ENCODE data around the gene PNPO.

Gene PNPO

GRCh38 chr17:47941246-47942095 is at the start of gene PNPO:
Gene PNPO, plus strand, starts transcription at chr17:47941571. Its CDS starts 105 bp downstream, at chr17:47941676.
- DNase-seq = peak; percentile 94

GRCh38 chr17:47894498-47895346 is 46.6 kb upstream of the PNPO start:
- no peak for DNase-seq

- no peak for DNase-seq
These were observed 46.0 kb upstream of the PNPO start for GRCh38 chr17:47895347-47895855.

DNA sequence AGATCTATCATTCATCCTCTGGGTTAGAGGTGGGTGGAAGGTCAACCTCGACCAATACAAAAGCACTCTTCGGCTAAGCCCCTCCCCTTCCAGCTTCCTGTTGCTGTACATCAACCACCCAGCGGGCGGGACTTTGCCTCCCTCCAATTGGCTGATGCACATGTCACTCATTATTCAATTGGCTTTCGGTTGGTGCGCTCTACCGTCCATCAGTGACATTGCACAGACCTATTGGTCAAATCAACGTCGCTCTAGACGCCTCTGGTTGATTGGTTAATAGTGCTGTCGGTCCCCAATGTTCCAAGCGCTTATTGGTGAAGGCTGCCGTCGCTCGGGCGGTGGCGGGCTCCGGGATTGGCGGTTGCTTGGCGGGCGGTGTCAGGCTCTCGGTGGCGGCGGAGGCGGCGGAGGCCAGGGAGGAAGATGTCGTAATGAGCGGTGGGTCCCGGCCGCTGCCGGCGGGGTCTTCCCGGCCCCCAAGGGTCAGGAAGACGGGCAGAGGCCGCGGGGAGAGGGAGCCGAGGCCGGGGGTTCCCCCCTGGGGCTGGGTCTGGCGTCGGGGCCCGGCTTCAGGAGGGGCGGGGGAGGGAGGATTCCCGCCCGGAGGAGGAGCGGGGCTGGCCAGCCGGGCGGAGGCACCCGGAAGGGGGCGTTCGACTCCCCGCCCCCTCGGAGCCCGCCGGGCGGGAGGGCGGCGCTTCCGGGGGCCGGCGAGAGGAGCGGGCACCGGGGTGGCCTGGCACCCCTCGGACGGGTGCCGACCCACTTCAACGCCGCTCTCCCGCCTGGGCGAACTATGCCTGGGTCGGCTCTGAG is 45.3 kb upstream of the PNPO start, which contains the start of gene SP2:
Gene SP2 (plus strand): TSS at position 381 of the 816 bp plus-strand sequence. CDS start 51 bp downstream, at position 432.
- peak; percentile 100 for DNase-seq

DNA sequence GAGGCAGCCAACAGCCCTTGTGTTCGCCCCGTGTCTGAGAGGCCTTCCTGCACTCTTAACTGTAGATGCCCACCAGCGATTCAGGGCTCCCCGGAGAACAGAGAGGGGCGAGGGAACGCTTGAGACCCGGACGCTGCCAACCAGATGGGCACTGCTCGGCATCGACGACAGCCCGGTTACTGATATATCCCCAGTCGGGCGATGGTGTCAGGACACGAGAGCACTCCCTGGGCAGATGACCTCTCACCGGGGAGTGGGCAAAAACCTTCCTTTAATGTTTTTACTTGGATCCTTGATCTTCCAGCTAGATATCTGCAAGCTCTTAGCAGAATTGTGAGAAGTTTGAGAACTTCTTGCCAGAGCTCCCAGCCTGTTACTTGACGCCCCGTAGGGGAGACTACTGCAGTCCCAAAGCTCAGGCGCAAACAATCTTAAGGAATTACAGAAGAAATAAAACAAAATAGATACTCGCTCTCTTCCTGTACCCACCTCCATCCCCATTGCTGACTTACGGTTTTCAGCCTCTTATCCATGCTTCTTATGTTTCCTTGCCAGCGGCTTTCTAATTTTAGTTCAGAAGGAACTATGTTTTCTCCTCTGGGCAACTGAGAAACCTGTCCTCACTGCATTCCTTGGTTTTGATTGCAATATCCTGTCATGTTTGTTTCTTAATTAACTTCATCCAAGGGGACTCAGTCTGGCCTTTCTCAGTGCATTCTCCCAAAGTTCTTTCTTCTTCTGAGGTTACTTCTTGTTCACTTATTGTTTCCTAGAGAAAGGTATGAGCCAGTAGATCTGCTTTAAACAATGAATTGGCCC is 44.5 kb upstream of the PNPO start:
- no peak for DNase-seq

- DNase-seq = no peak
These were observed 43.8 kb upstream of the PNPO start for GRCh38 chr17:47897561-47897960.

DNA sequence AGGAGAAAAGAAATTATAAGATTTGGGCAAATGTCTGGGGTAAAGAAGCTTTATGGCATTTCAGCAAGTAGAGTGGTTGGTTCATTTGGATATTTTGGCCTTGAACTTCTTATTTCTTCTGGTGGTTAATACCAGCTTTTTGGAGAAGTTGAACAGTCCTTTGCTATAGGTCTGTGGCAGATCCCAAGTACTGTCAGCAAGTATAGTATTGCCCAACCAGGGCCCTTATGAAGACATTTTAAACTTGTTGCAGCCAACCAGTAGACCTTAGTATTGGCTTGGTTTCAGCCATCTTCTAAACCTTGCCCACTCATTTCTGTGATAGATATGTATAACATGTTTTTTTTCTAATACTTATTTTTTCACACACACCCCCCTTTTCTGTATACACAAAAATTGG is 43.1 kb upstream of the PNPO start:
- DNase-seq = no peak

- DNase-seq = no peak
These were observed 41.7 kb upstream of the PNPO start for GRCh38 chr17:47899643-47900042.

DNA sequence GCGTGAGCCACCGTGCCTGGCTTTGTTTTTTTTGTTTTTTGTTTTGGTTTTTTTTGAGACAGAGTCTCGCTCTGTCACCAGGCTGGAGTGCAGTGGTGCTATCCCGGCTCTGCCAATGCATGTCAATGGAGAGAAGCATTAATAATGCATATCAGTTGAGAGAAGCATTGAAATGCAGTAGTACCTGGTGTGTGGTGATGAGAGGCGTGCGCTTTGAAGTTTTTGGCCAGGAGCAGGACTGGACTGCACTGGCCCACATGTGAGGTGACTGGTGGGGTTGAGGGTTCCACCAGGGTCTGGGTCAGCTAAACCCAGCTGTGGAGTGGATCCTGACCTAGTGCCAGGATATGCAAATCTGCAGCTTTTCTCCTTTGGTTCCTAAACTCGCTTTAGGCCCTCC is 39.9 kb upstream of the PNPO start:
- DNase-seq = no peak

DNA sequence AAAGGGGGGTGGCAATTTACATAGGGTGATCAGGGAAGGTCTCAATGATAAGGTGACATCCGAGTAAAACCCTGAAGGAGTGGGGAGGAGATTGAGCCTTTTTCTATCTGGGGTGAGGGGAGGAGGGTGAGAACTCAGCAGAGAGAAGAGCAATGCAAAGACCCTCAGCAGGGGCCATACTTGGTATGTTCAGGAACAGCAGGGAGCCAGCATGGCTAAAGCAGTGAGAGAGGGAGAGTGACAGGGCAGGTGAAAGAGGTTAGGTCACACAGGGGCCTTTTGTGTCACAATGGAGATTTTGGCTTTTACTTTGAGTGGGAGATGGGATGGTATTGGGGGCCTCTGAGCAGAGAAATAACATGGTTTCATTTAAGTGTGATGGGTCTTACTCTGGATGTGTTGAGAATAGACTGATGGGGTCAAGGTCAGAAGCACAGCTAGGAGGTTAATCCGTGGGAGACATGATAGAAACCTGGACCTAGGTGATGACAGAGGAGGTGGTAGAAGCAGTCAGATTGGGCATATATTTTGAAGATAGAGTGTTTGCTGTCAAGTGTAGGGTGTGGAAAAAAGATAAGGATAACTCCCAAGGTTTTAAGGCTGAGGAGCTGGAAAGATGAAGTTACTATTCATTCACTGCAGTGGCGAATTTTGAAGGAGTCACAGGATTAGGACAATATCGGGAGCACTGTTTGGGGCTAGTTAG is 39.2 kb upstream of the PNPO start:
- no peak for DNase-seq

- DNase-seq = no peak
These were observed 36.1 kb upstream of the PNPO start for GRCh38 chr17:47905221-47905733.

- no peak for DNase-seq
These were observed 34.9 kb upstream of the PNPO start for GRCh38 chr17:47906443-47906842.

DNA sequence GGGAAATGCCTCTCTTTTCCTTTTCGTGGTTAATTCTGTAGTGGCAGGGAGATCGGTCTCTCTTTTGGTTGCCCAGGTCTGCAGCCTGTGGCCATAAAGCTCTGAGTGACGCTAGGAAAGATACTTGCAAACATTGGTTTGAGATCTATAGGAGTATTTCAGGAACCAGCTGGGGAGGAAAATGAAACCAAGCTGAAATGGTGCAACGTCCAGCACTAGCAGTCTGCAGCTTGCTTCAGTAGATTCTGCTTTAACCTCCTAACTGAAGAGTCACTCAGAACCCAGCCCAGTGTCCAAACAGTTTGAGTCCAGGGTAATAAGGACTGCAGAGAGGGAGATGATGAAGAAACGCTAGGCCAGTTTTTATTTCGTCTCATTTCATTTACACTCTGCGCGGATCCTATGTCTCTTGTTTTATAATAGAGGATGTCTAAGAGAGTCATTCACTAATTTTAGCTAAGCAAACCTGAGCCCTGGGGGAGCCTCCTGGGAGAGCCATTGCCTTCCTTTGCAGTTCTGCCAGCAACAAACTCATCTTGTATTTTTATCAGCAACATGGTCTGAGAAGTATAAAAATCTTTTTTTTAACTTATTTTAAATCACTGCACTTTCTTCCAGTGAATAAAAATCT is 33.3 kb upstream of the PNPO start:
- DNase-seq = no peak

DNA sequence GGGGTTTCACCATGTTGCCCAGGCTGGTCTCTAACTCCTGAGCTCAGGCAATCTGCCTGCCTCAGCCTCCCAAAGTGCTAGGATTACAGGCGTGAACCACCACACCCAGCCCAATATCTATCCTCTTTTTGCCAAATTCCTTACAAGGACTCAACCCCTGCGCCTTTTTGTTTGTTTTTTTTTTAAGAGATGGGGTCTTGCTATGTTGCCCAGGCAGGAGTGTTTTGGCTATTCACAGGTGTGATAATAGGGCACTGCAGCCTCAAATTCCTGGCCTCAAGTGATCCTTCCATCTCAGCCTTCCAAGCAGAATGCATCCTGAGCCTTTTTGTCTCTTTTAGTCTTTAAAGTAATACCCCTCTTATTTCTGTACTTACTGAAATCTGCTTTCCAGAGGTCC is 28.3 kb upstream of the PNPO start:
- DNase-seq = no peak

DNA sequence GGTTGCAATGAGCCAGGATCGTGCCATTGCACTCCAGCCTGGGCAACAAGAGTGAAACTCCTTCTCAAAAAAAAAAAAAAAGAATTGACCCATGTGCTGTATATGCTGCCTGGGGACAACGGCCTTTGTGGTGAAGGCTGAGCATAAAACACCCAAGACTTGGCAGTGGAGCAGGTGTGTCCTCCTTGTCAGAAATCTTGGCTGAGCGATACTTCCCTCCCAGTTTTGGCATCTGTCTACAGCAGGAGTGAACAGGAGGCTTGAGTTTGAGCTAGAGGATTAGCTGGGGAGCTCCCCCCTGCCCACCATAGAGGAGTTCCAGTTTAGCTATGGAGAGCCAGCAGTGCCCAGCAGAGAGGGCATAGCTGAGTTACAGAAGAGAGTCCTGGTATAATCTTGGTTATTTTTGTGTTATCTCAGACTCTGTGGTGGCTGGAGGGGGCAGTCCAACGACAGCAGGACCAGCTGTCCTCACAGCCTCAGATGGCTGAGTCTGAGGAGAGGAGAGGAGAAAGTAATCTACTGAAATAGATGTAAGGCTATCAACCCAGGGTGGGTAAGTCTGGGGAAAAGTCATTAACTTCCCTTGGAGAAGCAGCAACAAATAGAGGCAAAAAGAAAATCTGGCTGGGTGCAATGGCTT is 26.9 kb upstream of the PNPO start:
- no peak for DNase-seq

DNA sequence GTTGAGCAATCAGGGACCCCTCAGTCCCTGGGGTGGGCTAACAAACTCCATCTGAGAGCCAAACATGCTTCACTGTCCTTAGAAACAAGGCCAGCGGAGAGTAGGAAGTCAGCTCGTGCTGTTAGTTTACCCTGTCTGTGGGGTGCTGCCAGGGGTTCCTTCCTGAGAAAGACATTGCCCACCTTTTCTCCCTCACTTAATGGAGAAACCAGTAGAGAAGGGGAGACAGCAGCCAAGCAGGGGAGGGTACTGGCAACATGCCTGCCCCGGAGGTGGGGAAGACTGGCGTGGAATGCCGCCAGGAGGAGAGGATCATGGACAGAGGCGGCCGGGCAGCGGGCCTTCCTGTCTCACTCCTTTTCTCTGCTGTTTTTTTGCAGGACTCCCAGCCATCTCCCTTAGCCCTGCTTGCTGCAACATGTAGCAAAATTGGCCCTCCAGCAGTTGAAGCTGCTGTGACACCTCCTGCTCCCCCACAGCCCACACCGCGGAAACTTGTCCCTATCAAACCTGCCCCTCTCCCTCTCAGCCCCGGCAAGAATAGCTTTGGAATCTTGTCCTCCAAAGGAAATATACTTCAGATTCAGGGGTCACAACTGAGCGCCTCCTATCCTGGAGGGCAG is 25.5 kb upstream of the PNPO start:
- DNase-seq = no peak

DNA sequence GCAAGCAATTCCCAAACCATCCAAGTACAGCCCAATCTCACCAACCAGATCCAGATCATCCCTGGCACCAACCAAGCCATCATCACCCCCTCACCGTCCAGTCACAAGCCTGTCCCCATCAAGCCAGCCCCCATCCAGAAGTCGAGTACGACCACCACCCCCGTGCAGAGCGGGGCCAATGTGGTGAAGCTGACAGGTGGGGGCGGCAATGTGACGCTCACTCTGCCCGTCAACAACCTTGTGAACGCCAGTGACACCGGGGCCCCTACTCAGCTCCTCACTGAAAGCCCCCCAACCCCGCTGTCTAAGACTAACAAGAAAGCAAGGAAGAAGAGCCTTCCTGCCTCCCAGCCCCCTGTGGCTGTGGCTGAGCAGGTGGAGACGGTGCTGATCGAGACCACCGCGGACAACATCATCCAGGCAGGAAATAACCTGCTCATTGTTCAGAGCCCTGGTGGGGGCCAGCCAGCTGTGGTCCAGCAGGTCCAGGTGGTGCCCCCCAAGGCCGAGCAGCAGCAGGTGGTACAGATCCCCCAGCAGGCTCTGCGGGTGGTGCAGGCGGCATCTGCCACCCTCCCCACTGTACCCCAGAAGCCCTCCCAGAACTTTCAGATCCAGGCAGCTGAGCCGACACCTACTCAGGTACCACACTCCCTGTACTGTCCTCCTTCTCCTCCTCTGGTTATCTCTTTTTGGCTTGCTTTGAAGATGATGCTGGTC is 24.7 kb upstream of the PNPO start:
- DNase-seq = no peak

DNA sequence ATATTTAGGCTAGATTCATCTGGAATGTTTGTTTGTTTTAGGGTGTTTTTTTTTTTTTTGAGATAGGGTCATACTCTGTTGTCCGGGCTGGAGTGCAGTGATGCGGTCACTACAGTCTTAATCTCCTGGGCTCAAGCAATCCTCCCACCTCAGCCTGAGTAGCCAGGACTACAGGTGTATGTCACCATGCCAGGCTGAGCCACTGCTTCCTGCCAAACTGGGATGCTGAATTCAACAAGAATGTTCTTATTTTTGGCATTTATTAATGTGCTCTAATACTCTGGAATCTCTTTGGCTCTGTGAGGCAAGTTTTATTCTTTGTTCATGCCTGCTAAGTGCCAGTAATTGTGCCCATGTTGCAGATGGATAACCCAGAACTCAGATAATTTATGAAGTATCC is 23.8 kb upstream of the PNPO start:
- DNase-seq = no peak

GRCh38 chr17:47918006-47918405 is 23.4 kb upstream of the PNPO start:
- DNase-seq = no peak
